Stimulated activated CD4-positive, alpha-beta T cell treated with anti-CD3 and anti-CD28 coated beads, Interleukin-15, amount 100 ng/mL, for 48 hours (primary cell): ENCODE results near the gene MT1B.
"Not testable (repeated sequence)": the region's sequence is repeated elsewhere in the genome, so short reads cannot be mapped to it uniquely, and the experiment has no call there.

Experiments
- DNase-seq, 2 donors: peaks; one replicate each; pipeline ENCODE4 v3.0.0-alpha.2; 2020; ENCODE audit warnings: low read depth in 2 of 2

MT1B gene

GRCh38 chr16:56667581-56668571, 16.2 kb downstream of the MT1B start, which contains the start of gene MT1G:
TSS of gene MT1G (minus strand) at chr16:56668065. CDS start at chr16:56667993, 72 bp downstream.
- no peak for DNase-seq

- DNase-seq, result no peak
These were observed 17.5 kb downstream of the MT1B start, which contains the start of gene MT1H for GRCh38 chr16:56669005-56669839. TSS of gene MT1H (plus strand) at chr16:56669814. CDS start at chr16:56669885, 71 bp downstream.

- no peak for DNase-seq
These were observed 18.3 kb downstream of the MT1B start for GRCh38 chr16:56669840-56670619.

GRCh38 chr16:56670620-56670934, 18.9 kb downstream of the MT1B start:
- no peak for DNase-seq

- DNase-seq, result not testable (repeated sequence)
These were observed 20.0 kb downstream of the MT1B start for GRCh38 chr16:56671691-56672090.

- not testable (repeated sequence) for DNase-seq
These were observed 20.5 kb downstream of the MT1B start for GRCh38 chr16:56672171-56672570.

- no peak for DNase-seq
These were observed 21.3 kb downstream of the MT1B start for GRCh38 chr16:56672761-56673536.

- no peak for DNase-seq
These were observed 22.2 kb downstream of the MT1B start for GRCh38 chr16:56673921-56674320.

- not testable (repeated sequence) for DNase-seq
These were observed 22.9 kb downstream of the MT1B start for GRCh38 chr16:56674570-56674969.

- DNase-seq, result peak; percentile 32 to 48
These were observed 24.1 kb downstream of the MT1B start for GRCh38 chr16:56675685-56676210.

GRCh38 chr16:56677474-56677873, 25.8 kb downstream of the MT1B start:
- DNase-seq, result no peak

- no peak for DNase-seq
These were observed 27.5 kb downstream of the MT1B start for GRCh38 chr16:56679078-56679730.

- no peak for DNase-seq
These were observed 28.1 kb downstream of the MT1B start for GRCh38 chr16:56679818-56680217.

GRCh38 chr16:56681939-56682702, 30.4 kb downstream of the MT1B start, which contains the start of gene MT1X:
TSS of gene MT1X (plus strand) at chr16:56682470. CDS start at chr16:56682541, 71 bp downstream.
- peak; percentile 85 for DNase-seq

- no peak for DNase-seq
These were observed 31.2 kb downstream of the MT1B start for GRCh38 chr16:56682703-56683397.

GRCh38 chr16:56683424-56684172, 31.9 kb downstream of the MT1B start:
- no peak for DNase-seq

- DNase-seq, result no peak
These were observed 32.7 kb downstream of the MT1B start for GRCh38 chr16:56684256-56684925.
